ENCODE data around the gene FBH1.

Gene FBH1

DNA sequence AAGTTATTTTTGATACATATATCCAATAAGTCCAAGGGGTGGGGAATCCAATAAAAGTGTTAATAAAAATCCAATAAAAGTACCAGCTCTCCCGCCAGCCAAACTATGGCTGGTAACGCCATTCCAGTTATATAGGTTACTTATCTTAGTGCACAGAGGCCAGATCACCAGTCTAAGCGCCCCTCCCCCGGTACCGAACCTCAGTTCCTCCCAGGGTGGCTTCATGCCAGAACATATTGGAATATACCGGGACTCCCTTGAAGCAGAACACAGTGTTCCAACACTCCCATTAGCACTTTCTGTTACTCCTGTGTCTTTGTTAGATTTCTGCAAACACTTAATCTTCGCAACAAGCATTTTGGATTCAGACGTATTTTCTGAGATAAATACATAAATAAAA lies 7.5 kb downstream of the FBH1 start:
- no peak overlapping the region for H3K4me3 ChIP-seq (ENCODE audit: low read length)
- TF ChIP-seq, protein P1, sequence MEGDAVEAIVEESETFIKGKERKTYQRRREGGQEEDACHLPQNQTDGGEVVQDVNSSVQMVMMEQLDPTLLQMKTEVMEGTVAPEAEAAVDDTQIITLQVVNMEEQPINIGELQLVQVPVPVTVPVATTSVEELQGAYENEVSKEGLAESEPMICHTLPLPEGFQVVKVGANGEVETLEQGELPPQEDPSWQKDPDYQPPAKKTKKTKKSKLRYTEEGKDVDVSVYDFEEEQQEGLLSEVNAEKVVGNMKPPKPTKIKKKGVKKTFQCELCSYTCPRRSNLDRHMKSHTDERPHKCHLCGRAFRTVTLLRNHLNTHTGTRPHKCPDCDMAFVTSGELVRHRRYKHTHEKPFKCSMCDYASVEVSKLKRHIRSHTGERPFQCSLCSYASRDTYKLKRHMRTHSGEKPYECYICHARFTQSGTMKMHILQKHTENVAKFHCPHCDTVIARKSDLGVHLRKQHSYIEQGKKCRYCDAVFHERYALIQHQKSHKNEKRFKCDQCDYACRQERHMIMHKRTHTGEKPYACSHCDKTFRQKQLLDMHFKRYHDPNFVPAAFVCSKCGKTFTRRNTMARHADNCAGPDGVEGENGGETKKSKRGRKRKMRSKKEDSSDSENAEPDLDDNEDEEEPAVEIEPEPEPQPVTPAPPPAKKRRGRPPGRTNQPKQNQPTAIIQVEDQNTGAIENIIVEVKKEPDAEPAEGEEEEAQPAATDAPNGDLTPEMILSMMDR (conservative IDR thresholded peaks at IDR 0.05; ENCODE audit: low read depth, low read length): no peak
- DNase-seq (ENCODE audit: low read depth): no peak

DNA sequence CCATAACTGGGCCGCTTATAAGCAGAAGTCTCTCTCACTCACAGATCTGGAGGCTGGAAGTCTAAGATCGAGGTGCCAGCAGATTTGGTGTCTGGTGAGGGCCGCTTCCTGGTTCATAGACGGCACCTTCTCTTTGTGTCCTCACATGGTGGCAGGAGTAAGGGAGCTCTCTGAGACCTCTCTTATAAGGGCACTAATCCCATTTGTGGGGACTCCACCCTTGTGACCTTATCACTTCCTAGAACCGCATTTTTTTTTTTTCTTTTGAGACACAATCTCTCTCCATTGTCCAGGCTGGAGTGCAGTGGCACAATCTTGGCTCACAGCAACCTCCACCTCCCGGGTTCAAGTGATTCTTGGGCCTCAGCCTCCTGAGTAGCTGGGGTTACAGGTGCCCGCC lies 8.1 kb downstream of the FBH1 start:
- TF ChIP-seq, protein P1 (conservative IDR thresholded peaks at IDR 0.05; ENCODE audit: low read depth, low read length): no peak
- H3K4me3 ChIP-seq (ENCODE audit: low read length): no peak overlapping the region
- DNase-seq (ENCODE audit: low read depth): no peak

DNA sequence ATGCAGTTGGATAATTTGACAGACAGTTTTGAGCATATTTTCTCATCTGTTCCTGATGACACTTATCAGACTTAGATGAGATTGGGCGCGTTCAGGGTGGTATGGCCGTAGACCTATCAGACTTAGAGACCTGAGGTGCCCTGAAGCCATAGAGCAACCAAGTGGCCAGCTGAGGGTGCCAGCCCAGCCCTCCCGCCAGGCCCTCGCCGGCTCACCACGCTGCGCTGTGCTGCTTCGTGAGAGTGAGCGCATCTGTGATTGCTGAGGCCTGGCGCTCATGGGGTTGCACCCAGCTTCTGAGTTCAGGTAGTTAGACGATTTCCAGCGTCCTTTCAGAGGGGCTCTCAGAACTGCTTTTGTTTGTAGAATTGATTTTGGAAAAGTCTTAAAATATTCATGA lies 10.2 kb downstream of the FBH1 start:
- DNase-seq (ENCODE audit: low read depth): no peak
- TF ChIP-seq, protein P1 (conservative IDR thresholded peaks at IDR 0.05; ENCODE audit: low read depth, low read length): no peak
- no peak overlapping the region for H3K4me3 ChIP-seq (ENCODE audit: low read length)

DNA sequence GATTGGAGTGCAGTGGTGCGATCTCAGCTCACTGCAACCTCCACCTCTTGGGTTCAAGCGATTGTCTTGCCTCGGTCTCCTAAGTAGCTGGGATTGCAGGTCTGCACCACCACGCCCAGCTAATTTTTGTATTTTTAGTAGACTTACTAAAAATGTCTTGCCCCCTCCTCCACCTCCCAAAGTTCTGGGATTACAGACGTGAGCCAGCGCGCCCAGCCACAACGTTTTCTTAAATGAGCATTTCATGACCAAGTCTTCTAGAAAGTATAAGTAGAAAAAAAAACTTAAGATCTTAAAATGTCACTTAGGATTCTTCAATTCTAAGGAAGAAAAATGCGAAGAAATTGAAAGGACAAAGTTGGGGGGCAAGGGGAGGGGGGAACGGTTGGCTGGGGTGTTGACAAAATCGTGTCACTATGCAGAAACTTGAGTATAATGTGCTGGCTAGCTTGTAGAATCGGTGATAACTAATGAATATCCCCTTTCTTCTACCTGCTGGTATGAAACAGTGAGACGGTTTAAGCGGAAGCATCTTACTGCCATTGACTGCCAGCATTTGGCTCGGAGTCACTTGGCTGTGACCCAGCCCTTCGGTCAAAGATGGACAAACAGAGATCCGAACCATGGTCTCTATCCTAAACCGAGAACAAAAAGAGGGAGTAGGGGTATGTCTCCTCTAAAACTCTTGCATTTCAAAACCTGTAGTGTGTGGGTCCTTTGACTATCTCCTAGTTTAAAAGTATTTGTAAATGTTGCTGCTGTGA lies 12.7 kb downstream of the FBH1 start:
- no peak overlapping the region for H3K4me3 ChIP-seq (ENCODE audit: low read length)
- TF ChIP-seq, protein P1 (conservative IDR thresholded peaks at IDR 0.05; ENCODE audit: low read depth, low read length): no peak
- DNase-seq (ENCODE audit: low read depth): no peak

DNA sequence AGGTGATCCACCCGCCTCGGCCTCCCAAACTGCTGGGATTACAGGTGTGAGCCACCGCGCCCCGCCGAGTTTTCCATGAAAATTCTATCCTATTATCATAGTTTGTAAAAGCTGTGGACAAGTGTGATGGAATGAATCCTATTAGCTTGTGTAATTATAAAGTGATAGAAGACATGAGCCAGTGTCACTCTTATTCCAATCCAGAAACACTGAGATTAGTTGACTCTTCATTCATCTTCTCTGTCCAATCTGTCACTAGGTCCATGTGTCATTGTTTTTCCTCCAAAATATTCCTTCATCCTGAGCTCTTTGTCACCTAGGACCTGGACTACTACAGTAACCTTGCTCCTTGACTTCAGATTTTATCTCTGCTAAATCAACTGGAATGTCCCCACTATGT lies 13.5 kb downstream of the FBH1 start:
- H3K4me3 ChIP-seq (ENCODE audit: low read length): no peak overlapping the region
- no peak for DNase-seq (ENCODE audit: low read depth)
- TF ChIP-seq, protein P1 (conservative IDR thresholded peaks at IDR 0.05; ENCODE audit: low read depth, low read length): no peak

DNA sequence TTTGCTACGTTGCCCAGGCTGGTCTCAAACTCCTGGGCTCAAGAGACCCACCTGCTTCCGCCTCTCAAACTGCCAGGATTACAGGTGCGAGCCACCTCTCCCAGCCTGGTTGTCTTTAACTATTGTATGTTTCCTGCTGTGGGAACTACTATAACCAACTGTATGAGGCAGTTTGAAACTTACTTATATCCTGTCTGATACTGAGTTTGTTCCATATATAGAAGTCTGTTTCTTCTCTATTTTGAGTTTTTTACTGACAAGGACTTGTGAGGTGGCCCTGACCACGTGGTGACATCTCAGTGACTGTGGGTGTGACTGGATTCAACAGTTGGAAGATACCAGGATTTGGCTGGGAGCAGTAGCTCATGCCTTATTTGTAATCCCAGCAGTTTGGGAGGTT lies 14.2 kb downstream of the FBH1 start:
- H3K4me3 ChIP-seq (ENCODE audit: low read length): no peak overlapping the region
- DNase-seq (ENCODE audit: low read depth): no peak
- TF ChIP-seq, protein P1 (conservative IDR thresholded peaks at IDR 0.05; ENCODE audit: low read depth, low read length): no peak

DNA sequence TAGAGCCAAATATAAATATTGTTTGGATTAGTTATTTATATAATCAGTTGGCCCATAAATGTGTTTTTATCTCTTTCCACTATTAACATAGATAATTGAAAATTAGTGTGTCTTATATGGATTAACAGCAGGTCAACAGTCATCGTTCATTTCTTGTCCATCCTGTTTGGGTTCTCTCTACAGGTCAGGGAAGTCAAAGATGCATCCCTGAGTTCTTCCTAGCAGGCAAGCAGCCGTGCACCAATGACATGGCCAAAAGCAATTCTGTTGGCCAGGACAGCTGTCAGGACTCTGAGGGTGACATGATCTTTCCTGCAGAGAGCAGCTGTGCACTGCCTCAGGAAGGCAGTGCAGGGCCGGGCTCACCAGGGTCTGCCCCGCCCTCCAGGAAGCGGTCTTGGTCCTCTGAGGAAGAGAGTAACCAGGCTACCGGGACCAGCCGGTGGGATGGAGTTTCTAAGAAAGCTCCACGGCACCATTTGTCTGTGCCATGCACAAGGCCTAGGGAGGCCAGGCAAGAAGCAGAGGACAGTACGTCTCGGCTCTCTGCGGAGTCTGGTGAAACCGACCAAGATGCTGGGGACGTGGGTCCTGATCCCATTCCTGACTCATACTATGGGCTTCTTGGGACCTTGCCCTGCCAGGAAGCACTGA lies 15.9 kb downstream of the FBH1 start:
- no peak for DNase-seq (ENCODE audit: low read depth)
- TF ChIP-seq, protein P1 (conservative IDR thresholded peaks at IDR 0.05; ENCODE audit: low read depth, low read length): no peak
- H3K4me3 ChIP-seq (ENCODE audit: low read length): no peak overlapping the region
